SIG-M5 treated with dmso at 0.1 percent for 504 hours (cell line): ENCODE results near the gene TOGARAM1.

Experiments used
- DNase-seq: peaks from one replicate; lab custom pipeline; 2025; ENCODE audit not compliant: unreplicated experiment; lab: John Stamatoyannopoulos, UW

TOGARAM1 gene

GRCh38 chr14:45084946-45085346 is 123.0 kb downstream of the TOGARAM1 start:
- DNase-seq = peak; percentile 44

DNA sequence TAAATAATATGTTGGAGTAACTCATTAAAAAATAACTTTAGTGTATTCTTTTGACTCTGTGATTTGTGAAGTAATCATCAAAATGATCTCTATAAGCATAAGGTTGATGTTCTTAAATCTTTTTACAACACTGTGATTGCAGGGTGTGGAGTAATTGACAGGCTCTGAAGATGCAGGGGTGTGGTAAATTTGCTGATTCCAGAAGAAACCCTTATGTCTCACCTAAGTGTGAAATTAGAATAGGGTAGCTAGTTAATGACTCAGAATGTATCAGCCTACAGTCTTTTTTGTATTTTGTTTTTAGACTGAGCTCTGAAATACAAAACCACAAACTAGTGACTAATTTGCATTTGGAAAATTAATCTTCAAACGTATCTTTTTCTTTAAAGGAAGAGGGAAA is 127.8 kb downstream of the TOGARAM1 start:
- DNase-seq = no peak

- DNase-seq = no peak
These were observed 129.7 kb downstream of the TOGARAM1 start for GRCh38 chr14:45091710-45092109.

DNA sequence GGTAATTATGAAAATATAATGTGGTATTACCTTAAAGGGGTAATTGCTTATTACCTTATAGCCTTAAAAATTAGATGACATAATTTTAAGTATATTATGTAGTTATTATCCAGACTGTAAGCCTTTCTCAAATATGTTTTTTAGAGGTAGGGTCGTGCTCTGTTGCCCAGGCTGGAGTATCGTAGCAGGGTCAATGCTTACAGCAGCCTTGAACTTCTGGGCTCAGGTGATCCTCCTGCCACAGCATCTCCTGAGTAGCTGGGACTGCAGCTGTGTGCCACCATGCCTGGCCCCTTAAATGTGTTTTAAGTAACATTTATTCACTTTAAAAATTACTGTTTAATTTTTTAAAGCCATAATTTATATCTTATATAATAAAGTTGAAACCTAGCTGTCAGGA is 132.3 kb downstream of the TOGARAM1 start:
- no peak for DNase-seq

- DNase-seq = no peak
These were observed 133.2 kb downstream of the TOGARAM1 start for GRCh38 chr14:45095143-45095542.

- no peak for DNase-seq
These were observed 134.2 kb downstream of the TOGARAM1 start for GRCh38 chr14:45096218-45096617.

GRCh38 chr14:45103806-45104205 is 141.8 kb downstream of the TOGARAM1 start:
- no peak for DNase-seq

DNA sequence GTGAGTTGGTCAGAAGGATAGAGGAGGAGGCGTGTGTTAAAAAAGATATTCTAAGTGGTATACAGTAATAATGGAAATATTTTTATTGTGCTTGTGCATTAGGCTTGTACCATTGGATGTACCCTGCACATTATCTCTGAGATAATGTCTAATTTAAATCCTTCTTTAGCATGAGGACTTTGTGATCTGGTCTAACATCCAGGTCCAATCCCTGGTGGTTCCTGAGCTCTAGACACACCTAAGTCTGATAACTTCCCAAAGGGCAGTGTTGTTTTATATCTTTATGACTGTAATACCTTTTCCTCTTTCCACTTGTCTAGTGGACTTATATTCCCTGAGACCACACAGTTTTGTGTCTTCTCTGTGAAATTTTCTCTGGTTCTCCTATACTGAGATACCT is 142.6 kb downstream of the TOGARAM1 start:
- no peak for DNase-seq

DNA sequence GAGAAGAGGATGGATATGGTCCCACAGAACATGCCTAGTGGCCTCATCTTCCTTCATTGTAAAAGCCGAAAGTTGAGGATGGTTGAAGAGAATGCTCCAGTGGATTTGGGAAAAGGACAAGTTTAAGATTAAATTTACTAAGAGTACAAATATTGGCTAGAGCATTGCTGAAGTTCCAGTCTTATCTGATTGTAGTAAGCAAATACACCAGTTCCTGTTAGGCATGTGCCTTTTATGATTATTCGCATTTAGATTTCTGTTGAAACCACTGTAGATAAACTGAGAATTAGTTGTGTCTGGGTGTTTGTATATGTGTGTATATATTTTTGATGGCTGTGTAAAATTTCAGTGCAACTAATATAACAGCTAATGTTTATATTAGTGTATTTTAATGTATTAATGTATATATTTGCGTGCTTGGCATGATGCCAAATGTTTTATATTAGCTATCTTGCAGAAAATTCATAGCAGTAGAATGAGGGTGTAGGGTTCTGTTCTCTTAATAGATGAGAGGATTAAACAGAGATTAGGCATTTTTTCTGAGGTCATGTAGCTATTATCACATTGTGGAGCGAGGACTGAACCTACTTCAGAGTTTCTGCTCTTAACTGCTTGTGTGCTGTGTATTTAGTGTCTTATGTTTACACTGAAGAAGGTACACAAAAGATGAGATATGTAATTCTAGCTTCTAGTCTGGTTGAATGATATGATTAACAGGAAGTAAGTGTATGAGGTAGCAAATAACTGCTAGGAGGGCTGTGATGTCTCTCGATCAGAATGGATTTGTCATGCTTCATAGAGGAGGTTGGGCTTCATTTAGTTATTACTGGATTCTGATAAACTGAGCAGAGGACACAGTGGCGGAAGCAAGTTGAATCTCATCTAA is 151.1 kb downstream of the TOGARAM1 start:
- DNase-seq = peak; percentile 27

DNA sequence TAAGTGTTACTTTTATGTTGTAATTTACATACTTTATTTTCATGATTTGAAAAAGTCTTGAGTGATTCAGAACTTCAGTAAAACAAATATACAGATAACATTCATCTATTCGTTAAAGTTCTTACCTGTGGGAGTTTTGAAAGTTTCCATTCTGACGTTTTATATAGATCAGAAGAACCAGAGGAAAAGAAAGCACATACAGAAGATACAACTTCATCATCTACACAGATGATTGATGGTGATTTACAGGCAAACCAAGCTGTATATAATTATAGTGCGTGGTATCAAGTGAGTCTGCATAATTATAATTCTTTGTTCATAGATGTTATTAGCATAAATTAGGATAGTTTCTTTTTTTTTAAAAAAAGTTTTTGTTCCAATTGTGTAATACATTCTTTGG is 152.3 kb downstream of the TOGARAM1 start:
- no peak for DNase-seq

DNA sequence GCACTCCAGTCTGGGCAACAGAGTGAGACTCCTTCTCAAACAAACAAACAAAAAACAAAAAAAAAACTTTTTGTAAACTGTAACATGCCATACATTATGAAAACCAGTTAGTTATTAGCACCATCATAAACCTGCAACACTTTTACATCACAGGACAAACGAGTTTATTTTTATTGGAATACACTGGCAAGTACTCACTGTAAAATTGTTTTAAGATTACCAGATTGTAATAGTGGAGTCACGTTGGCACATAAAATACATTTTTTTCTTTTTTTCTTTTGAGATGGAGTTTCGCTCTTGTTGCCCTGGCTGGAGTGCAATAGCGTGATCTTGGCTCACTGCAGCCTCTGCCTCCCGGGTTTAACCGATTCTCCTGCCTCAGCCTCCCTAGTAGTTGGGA is 156.6 kb downstream of the TOGARAM1 start:
- no peak for DNase-seq

DNA sequence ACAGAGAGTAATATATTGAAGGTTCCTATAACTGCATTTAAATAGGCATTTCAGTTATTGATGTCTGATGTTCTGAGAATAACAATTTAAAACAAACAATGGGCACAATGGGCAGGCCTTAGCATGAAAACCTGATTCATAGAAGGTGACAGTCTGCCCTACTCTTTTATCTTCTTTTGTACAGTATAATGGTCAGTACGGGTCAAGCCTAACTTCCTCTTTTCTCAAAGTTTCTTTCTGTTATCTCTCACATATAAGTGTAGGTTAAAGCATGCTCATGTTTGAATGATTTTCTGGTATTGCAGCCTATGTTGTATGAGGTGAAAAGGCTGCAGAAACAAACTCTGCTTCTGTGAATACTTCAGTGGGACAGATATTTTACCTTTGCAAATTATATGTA is 158.1 kb downstream of the TOGARAM1 start:
- DNase-seq = no peak

GRCh38 chr14:45123271-45123670 is 161.3 kb downstream of the TOGARAM1 start:
- DNase-seq = no peak
